ENCODE results near the gene MARVELD3.
A peak's percentile ranks its signal among the peaks of the same experiment; 100 is the strongest.

The MARVELD3 gene

DNA sequence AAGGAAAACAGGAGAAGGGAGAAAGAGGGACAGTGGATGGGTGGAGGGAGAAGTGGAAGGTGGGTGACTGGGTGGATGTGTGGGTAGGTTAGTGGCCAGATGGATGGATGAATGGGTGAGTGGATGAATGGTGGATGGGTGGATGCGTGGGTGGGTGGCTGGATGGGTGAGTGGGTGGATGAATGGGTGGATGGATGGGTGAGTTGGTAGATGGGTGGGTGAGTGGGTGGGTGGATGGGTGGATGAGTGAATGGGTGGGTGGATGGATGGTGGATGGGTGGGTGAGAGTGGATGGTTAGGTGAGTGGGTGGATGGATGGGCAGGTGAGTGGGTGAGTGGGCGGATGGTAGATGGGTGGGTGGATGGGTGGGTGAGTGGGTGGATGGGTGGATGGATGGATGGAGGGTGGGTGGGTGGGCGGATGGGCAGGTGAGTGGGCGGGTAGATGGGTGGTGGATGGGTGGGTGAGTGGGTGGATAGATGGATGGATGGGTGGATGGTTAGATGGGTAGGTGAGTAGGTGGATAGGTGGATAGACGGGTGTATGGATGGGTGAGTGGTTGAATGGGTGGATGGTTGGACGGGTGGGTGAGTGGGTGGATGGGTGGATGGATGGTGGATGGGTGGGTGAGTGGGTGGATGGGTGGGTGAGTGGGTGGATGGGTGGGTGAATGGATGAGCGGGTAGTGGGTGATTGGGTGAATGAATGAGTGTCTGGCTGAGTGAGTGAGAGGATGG lies 702 bp upstream of the MARVELD3 start:
- no peak for DNase-seq

DNA sequence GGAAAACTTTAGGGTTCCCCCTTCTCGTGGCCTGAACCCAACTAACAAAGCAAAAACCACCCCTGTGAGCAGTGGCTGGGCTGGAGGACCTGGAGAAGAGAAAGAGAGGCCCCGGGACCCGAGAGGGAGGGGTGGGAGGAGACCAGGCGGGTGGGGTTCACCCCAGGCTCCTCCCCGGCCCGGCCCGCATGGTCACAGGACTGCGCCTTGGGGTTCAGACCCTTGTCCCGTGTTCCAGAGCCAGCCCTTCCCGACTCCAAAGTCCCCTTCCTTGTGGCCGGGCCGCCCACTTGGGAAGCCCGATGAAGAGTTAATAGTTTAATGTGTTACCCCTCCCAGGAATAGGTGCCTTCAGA lies 852 bp downstream of the MARVELD3 start:
- no peak for DNase-seq

DNA sequence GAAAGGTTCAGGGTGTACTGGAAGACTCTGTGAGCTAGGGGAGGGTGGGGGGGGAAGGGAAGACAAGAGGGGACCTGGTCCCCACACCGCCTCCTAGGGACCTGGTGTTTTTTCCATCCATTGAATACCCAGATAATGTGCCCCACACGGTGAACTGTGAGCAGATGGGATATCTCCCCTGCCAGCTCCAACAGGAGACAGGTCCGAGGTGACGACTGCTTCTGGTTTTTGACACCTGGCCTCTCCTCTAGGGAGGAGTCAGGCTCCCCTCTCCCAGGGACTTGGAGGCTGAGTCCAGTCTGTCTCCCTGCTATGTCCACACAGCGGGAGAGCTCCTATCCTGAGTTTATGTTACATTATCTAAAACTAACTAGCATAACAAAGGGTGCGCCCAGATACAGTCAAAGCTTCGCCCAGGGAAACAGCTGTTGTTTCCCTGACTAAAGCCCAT lies 1.8 kb downstream of the MARVELD3 start:
- DNase-seq, result no peak

DNA sequence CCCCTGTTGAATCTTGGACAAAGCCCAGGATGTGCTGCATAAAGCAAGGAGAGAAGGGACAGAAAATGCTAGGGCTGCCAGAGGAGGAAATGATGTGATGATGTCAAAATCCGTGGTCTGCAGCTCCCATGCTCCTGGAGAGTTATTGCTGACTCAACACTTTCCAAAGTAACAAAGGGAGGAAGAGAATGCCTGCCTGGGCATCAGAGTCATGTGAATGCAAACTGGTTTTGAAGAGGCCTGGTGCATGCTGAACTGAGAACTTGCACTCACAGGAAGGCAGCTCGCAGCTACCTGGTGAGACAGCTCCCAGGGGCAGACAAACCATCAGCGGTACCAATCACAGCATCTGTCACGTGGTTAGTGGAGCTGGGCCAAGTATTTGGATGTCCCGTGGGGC lies 2.8 kb downstream of the MARVELD3 start:
- peak in 2 of 3 experiments; percentile 2 to 4 for DNase-seq

DNA sequence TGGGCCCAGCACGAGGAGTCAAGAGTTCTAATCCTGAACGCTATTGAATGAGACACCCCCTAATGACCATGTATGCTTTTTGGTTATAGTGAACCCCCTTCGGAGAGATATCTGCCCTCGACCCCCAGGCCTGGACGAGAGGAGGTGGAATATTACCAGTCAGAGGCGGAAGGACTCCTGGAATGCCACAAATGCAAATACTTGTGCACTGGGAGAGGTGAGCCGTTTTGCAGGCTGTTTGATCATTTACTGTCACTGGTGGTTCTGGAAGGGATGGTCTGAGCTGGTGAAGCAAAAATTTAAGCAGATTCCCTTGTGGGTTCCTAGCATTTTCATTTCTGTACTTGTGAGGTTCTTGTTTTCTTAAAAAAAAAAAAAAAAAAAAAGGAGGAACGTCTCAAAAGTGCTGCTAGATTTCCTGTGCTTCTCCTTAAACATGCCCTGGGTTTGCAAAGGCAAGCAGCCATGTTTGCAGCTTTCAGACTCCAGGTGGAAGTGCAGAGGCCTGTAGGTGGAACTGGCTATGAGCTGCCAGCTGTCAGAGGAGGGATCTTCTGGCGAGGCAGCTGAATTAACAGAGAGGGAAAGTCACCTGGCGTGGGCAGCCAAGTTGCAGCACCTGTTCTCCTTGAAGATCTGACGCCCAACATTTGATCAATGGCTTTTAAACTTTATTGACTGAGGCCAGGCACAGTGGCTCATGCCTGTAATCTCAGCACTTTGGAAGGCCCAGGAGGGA lies 3.5 kb downstream of the MARVELD3 start:
- peak in 2 of 3 experiments; percentile 2 to 6 for DNase-seq

DNA sequence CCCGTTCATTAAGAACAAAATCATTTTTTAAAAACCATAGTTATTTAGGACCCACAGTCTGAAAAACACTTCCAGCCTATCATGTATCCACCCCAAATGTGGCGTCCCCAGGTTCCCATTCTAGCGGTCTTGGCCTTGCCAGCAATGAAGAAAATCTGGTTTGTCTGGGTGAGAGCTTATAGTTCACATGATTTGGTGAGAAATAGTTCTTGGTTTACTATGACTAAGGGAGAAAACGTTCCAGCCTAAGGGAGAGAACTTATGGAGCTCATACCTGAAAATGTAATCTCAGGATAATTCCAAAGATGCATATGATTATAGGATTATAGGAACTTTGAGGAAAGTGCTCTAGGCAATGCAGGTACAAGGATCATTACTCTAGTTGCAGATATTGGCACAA lies 4.8 kb downstream of the MARVELD3 start:
- no peak for DNase-seq

DNA sequence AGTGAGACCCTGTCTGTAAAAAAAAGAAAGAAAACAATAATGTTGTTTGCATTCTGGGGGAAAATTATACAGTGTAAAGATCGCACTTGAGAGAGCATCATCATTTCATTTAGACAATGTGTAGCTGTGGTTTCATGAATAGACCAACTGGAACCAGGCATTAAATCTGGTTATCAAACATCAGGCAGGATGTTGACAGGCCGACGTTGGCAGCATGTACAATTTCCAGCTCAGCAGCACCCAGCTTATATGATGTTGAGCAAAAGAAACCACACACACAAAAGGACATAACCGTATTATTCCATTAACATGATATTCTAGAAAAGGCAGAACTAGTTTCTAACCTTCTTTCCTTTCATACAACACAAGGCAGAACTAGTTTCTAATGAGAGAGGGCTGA lies 5.8 kb downstream of the MARVELD3 start:
- DNase-seq, result peak in 2 of 3 experiments; percentile 6 to 48

DNA sequence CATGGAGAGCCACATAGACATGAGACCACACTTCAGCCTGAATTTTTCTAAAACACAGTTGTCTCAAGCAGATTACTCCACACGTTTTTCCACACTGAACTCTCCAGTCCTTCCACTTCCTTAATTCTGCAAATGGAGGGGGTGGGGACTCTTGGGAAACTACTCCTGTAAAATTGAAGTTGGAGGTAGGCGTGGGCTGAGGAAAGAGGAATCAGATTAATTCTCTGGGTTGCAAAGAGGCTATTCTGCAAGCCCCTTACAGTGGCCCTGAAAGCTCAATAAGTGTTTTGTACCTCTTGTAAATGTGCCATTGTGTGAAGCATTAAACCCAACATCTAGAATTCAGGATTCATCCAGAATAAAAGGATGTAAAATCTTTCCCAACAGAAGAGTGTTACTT lies 9.6 kb downstream of the MARVELD3 start:
- DNase-seq, result no peak

DNA sequence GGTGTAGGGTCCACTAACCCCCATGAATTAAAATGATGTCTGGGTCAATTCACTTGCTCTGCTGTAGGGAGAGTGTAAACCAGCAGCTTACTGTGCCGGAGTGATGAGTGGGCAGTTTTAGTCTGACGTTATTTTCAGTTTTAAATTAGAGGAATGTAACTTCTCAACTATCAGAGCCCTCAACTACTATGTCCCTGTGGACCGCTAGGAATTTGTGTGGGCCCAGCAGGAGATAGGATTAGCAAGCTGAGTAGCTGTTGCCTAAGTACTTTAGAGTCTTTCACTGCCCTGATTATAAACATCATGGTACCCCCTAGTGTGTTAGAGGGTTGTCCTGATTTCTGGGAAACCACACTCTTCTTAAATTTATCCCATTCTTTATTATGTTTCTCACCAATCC lies 11.4 kb downstream of the MARVELD3 start:
- DNase-seq, result no peak

DNA sequence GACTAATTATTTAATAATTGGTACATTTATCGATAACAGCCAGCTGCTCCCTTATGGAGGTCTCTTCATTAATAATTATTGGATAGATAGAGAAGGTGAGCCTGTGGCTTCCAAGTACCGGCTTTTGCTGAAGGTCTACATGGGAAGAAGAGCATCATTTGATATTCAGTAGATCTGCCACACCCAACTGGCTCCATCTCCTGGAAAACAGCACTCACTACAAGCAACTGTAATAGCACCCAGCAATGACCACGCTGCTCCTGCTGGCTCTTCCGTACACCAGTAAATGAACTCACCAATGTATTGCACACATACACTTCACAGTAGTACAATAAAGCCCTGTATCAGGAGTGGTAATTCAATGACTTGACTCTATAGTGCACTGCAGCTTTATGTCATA lies 19.5 kb downstream of the MARVELD3 start:
- DNase-seq, result peak in 1 of 3 experiments; percentile 53

DNA sequence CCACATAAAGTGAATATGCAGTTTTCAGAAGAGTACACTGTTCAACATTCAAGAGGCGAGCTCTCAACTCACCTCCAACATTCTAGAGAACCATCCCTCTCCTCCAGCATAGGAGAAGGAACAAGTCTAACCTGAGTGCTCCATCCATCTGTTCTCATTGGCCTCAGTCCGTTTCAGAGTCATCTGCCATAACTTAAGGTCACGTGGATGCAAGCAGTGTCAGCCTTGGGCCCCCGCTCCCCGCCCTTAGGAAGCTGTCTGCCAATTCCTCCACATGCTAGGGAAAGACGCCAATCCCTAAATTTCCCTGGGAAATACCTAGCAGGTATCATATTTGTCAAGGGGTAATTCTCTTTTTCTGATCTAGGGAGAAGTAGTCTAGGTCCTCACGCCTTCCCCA lies 21.4 kb downstream of the MARVELD3 start:
- no peak for DNase-seq

DNA sequence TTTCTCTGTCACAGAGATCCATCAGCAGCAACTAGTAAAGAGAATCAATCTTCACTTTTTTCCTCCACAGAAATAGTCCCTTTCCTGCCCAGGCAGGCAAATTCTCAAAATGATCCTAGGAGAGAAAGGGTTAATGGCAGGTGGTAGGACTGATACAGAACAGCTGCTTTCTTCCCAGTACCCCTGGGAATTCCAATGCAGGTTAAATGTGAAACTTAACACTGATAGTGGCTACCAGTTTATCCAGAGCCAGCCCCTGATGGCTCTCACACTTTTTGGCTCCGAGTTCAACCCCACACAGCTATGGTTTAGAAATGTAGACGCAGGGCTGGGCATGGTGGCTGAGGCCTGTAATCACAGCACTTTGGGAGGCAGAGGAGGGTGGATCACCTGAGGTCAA lies 22.2 kb downstream of the MARVELD3 start:
- DNase-seq, result peak in 1 of 3 experiments; percentile 11

DNA sequence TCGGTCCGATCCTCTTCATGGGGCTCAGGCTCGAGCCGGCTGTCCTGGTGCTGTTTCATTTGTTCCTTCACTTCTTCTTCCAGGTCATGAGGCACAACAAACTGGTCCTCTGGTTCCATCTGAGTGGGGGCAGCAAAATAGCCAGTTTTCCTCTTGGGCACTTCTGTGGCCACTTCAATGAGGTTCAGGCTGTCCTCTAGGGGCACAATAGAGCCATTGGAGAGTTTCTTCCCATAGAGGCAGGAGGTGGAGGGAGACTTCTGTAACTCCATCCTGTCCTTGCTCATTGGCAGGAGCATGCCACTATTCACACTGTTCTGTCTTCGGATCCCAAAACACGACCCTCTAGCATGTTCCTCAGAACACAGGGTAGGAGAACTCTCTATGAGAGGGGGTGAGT lies 22.9 kb downstream of the MARVELD3 start:
- DNase-seq, result no peak

DNA sequence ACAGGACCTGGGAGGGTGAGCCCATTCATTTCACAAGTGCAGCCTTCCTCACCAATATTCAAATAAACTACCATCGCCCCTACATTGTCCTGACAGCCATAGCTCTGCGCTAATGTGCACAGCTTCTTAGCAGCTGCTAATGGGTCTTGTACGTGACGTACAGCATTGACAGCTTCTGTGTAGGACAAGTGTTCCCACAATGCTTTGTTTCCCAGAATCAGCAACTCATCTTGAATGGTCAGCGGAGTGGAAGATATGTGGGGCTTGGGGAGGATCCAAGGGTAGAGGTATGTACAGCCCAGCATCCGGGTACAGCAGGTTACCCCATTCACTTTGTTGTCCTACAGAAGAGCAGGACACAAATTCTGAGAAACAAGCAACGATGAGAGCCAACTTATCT lies 23.7 kb downstream of the MARVELD3 start:
- DNase-seq, result no peak

DNA sequence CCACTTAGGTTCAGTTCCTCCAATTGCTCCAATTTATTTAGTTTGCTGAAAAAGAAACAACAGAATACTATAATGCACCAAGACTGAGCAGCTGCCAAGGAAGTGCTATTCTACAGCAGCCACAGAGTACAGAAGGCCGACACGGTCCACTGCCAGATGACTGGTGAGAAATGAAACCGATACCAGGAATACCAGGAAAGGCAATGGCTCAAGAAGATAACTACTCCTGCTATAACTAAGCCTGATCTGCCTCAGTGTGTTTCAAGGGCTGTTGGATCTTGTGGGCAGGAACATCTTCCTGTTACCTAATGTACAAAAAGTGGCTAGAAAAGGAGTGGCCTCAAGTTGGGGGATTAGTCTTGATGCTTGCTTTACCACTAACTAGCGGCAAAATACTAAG lies 32.8 kb downstream of the MARVELD3 start:
- peak in 1 of 3 experiments; percentile 62 for DNase-seq

DNA sequence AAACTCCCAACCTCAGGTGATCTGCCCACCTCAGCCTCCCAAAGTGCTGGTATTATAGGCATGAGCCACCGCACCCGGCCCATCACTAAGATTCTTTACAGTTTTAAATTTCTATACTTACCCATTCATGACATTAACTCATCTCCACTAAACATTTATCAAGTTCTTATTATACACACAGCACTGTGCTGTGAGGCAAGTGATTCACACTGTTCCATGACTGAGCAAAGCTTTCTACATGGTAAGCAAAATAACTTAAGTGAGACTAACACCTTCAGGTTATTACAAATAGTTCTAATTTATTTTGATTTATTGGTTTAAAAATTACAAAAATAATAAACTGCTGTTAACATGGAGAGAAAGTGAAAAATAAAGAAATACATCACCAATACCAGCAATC lies 33.5 kb downstream of the MARVELD3 start:
- DNase-seq, result no peak

DNA sequence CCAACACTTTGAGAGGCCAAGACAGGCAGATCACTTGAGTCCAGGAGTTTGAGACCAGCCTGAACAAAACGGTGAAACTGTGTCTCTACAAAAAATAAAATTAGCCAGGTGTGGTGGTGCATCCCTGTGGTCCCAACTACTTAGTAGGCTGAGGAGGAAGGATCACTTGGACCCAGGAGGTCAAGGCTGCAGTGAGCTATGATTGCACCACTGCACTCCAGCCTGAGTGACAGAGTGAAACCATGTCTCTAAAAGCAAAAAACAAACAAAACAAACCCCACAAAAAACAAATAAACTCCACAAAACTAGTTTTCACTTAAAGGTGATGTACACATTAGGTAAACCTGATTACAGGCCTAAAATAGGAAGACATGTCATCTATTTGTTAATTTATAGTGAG lies 40.3 kb downstream of the MARVELD3 start:
- DNase-seq, result no peak

DNA sequence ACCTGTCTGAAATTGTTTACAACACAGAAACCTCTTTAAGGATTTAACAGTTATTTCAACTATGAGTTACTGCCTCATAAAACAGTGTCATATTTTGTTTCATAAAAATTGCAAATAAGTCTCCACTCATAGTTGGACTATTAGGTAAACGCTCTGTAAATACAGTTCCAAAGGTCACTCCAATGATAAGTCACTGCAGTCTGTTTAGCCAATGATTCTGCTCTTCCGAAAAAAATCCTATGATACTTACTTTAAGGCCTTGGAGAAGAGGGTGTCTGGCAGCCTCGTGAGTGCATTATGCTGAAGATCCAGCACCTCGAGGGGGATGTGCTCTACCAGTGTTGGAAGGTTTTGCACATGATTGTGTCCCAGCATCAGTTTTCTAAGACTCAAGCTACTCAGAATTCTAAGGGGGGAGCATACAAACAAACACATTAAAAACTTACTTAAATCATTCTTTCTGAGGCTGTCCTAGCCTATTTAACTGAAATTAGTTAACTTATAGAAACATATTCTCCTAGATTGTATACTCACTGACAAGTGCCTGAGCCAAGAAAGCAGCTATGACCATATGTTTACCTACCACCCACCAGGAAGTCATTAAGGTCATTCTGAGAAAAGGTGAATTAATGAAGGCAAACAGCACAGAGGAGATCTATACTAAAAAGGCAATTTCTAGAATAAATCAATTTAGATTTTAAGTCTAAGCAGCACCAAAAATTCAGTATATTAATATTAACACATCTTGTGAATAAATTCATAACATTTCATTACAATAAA lies 41.1 kb downstream of the MARVELD3 start:
- DNase-seq, result peak in 1 of 3 experiments; percentile 9

DNA sequence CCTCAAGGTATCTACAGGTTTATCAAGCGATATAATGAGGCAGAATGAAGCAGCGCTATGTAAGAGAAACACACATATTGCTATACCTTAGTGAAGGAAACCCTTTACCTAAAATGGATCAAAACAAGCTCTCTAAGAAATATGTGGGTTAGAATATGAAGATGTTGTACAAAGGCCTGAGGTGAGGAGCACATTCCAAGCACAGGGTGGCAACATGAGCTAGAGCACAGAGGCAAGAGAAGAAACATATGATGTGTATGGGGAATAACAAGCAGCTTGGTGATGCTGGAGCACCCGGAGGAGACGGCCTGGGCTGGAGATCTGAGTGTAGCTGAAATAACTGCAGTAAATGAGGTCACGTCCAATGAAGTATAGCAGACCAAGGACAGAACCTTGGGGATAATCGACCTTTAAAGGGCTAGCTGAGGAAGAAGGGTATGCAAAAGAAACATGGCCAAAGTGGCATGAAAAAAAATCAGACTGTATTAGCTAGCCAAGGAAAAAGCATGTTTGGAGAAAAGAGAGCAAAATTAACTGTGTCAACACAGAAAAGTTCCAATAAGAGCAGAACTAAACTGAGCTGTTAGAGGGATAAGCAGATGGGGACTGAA lies 44.0 kb downstream of the MARVELD3 start:
- no peak for DNase-seq

DNA sequence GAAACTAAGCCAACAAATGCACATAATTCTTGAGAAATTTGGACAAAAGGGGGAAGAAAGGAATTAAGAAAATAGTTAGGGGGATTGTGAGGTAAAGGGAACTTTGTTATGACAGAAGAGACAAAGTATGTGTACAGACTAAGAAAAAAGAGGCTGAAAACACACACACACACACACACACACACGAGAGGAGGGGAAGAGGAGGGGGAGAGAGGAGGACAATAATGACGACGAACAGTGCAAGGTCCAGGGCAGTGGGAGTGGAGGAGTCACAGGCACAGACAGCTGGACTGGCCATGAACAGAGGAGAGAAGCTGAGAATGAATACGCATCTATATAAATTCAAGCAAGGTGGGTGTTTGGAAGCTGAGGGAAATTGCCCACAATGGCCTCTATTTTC lies 44.6 kb downstream of the MARVELD3 start:
- no peak for DNase-seq

DNA sequence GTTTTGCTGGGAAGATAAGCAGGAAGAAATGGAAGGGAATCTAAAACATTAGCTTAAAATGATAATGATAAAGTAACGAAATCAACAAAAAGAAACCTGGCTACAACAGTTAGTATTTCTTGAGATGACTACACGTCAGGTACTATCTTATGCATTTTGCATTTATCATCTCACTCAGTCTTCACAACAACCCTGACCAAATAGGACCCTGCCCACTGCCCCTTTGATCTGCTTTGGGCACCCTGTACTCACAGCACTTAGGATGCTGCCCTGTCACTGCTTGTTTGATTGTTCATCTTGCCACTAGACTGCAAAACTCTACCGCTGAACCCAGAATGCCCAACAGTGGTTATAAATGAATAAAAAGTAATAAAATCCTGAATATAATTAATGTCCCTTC lies 45.2 kb downstream of the MARVELD3 start:
- DNase-seq, result no peak

DNA sequence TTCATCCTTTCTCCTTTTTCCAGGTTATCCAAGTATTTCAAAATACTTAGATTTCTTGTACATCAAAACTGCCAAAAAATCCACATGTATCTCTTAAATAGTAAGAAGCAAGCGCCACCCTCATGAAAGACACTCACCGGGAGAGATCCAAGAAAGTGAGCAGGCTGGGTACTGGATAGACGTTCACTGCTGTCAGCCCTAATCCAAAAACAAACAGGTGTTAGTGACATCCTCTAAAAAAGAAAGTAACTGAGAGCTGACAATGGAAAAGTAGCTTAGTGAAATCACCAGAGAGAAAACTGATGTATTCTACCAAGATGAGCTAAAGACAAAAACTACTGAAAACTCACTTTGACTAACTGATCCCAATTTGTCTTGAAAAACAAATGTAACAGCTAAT lies 46.1 kb downstream of the MARVELD3 start:
- DNase-seq, result no peak
